Measurements from ENCODE around the gene MAP1B. TPM values are rescaled to one million over a fixed set of nuclear protein-coding genes. Genes with fewer than 3 reads are reported as not detected.
A peak's percentile ranks its signal among the peaks of the same experiment; 100 is the strongest.

The MAP1B gene
- polyA plus RNA-seq, 1 experiment = 55.3 TPM

GRCh38 chr5:72153551-72153950, 46.3 kb downstream of the MAP1B start:
- Histone ChIP-seq H3K27ac (ENCODE audit: low read depth, low read length) (no peak overlapping the region), H3K27me3 (ENCODE audit: control insufficient read depth, insufficient read depth, low read length) (no peaks in the 10 kb centered on the region), H3K4me3 (ENCODE audit: low read depth, low read length) (no peak overlapping the region), H3K9me3 (ENCODE audit: control insufficient read depth, insufficient read depth, low read length) (no peaks in the 10 kb centered on the region)
- ChIA-PET POLR2A (no interaction called here), CTCF (interaction anchor here (0.9 kb wide), 1 partner anchor 10 kb away, joined by 3 read pairs; no protein-coding TSS in a partner anchor)
- DNase-seq (ENCODE audit: low read depth, low spot score) = no peak
- no peak for TF ChIP-seq CTCF (IDR thresholded peaks at IDR 0.05; ENCODE audit: low read depth, low read length)

- Histone ChIP-seq H3K27ac (ENCODE audit: low read depth, low read length) (no peak overlapping the region), H3K4me3 (ENCODE audit: low read depth, low read length) (no peak overlapping the region), H3K9me3 (ENCODE audit: control insufficient read depth, insufficient read depth, low read length) (no peaks in the 10 kb centered on the region), H3K27me3 (ENCODE audit: control insufficient read depth, insufficient read depth, low read length) (no peaks in the 10 kb centered on the region)
- ChIA-PET POLR2A (no interaction called here), CTCF (interaction anchor here (0.9 kb wide), 1 partner anchor 9 kb away, joined by 3 read pairs; no protein-coding TSS in a partner anchor)
- no peak for TF ChIP-seq CTCF (IDR thresholded peaks at IDR 0.05; ENCODE audit: low read depth, low read length)
- DNase-seq (ENCODE audit: low read depth, low spot score) = no peak
These were observed 46.9 kb downstream of the MAP1B start for GRCh38 chr5:72154076-72154756.

- Histone ChIP-seq H3K27me3 (ENCODE audit: control insufficient read depth, insufficient read depth, low read length) (no peaks in the 10 kb centered on the region), H3K27ac (ENCODE audit: low read depth, low read length) (peak overlapping the region; percentile 86), H3K9me3 (ENCODE audit: control insufficient read depth, insufficient read depth, low read length) (no peaks in the 10 kb centered on the region), H3K4me3 (ENCODE audit: low read depth, low read length) (no peak overlapping the region)
- ChIA-PET POLR2A (interaction anchor here (1.0 to 1.2 kb wide), 3 partner anchors 16 to 22 kb away, joined by 3 to 4 read pairs (median 3); no protein-coding TSS in a partner anchor), CTCF (interaction anchor here (1.0 kb wide), 1 partner anchor 151 kb away, joined by 6 read pairs; no protein-coding TSS in a partner anchor)
- DNase-seq (ENCODE audit: low read depth, low spot score) = peak; percentile 94
- no peak for TF ChIP-seq CTCF (IDR thresholded peaks at IDR 0.05; ENCODE audit: low read depth, low read length)
These were observed 49.8 kb downstream of the MAP1B start for GRCh38 chr5:72156946-72157624.

GRCh38 chr5:72157625-72157962, 50.3 kb downstream of the MAP1B start:
- H3K27me3 ChIP-seq (ENCODE audit: control insufficient read depth, insufficient read depth, low read length) = no peaks in the 10 kb centered on the region

More at GRCh38 chr5:72157625-72157962, 50.3 kb downstream of the MAP1B start:
- Histone ChIP-seq H3K4me3 (ENCODE audit: low read depth, low read length) (no peak overlapping the region), H3K9me3 (ENCODE audit: control insufficient read depth, insufficient read depth, low read length) (no peaks in the 10 kb centered on the region), H3K27ac (ENCODE audit: low read depth, low read length) (peak overlapping the region; percentile 84)
- ChIA-PET POLR2A (interaction anchor here (1.1 kb wide), 1 partner anchor 22 kb away, joined by 3 read pairs; no protein-coding TSS in a partner anchor), CTCF (interaction anchor here (0.7 kb wide), 1 partner anchor 112 kb away, joined by 3 read pairs; no protein-coding TSS in a partner anchor)
- no peak for DNase-seq (ENCODE audit: low read depth, low spot score)
- no peak for TF ChIP-seq CTCF (IDR thresholded peaks at IDR 0.05; ENCODE audit: low read depth, low read length)

Measured in AG04450 (cell line).